Stomach (tissue), 9 donors: ENCODE data around the gene CD80. TPM values are rescaled to one million over a fixed set of nuclear protein-coding genes. Genes with fewer than 3 reads are reported as not detected.

Experiments used
- DNase-seq, 2 donors: peaks; one replicate each; pipeline versions ENCODE4 v3.0.0 to v3.0.0-alpha.2; 2013 to 2019
- H3K27ac ChIP-seq, 5 donors: fragments of 200-600 bp in 4 of 5; sonication (generic) in 4 of 5; one replicate each; pipeline ENCODE4 v1.5.1; 2013 to 2019; ENCODE audit warnings: mild to moderate bottlenecking in 1 of 5, moderate library complexity in 1 of 5
- H3K27me3 ChIP-seq, 3 donors: fragments of 200-600 bp; sonication (generic); one replicate each; pipeline ENCODE4 v1.5.1; 2017 to 2019; ENCODE audit warnings: mixed run types in 1 of 3
- H3K36me3 ChIP-seq, 4 donors: fragments of 200-600 bp; sonication (generic); 1 replicate in 3 of 4; 2 replicates in 1 of 4; pipeline ENCODE4 v1.5.1; 2016 to 2019
- H3K4me1 ChIP-seq, 4 donors: fragments of 200-600 bp; sonication (generic); one replicate each; pipeline ENCODE4 v1.5.1; 2016 to 2019
- H3K4me3 ChIP-seq, 4 donors: fragments of 200-600 bp; sonication (generic) in 3 of 4; one replicate each; pipeline ENCODE4 v1.5.1; 2016 to 2019; ENCODE audit warnings: mild to moderate bottlenecking in 1 of 4
- H3K9me3 ChIP-seq, 4 donors: fragments of 200-600 bp; sonication (generic); one replicate each; pipeline ENCODE4 v1.5.1; 2016 to 2019
- CTCF ChIP-seq, 7 experiments: fragments of 450-650 bp in 4 of 7; fragments of 200-600 bp in 3 of 7; sonication (generic) in 3 of 7; IDR thresholded peaks; one replicate each; pipeline ENCODE4 v1.5.1; 2016 to 2019; ENCODE audit warnings: antibody characterized with exemption in 7 of 7, control low read depth in 2 of 7, mild to moderate bottlenecking in 1 of 7
- EP300 ChIP-seq: sonication (generic); formaldehyde crosslinking; IDR thresholded peaks from one replicate; pipeline ENCODE4 v1.6.1; 2017; ENCODE audit warnings: antibody characterized with exemption
- POLR2A ChIP-seq, 4 donors: fragments of 450-650 bp; IDR thresholded peaks; one replicate each; pipeline ENCODE4 v1.6.1; 2016; ENCODE audit warnings: antibody characterized with exemption in 4 of 4, control low read depth in 2 of 4, mild to moderate bottlenecking in 1 of 4, moderate library complexity in 1 of 4
- POLR2AphosphoS5 ChIP-seq, 3 donors: sonication (generic); formaldehyde crosslinking; IDR thresholded peaks; one replicate each; pipeline ENCODE4 v1.6.1; 2016; ENCODE audit warnings: antibody characterized with exemption in 3 of 3
- WGBS, 5 donors: extraction: QIAGEN DNeasy Blood & Tissue Kit in 3 of 5; methylation state at CpG; one replicate each; pipeline versions ENCODE4 v1.1.5 to v1.1.7; 2013 to 2018; 5-methylcytosine and 5-hydroxymethylcytosine counted together
- intact Hi-C: fragments of 100-400 bp; cut with DNase I; formaldehyde crosslinking; loops from one replicate; pipeline ENCODE4 v1.15.1; 2023; ENCODE audit warnings: low total_unique reads
- polyA plus RNA-seq, 3 donors: library from polyadenylated mRNA; stranded (reverse); fragments of 200-250 nt; gene quantifications; one replicate each; pipeline ENCODE4 v1.2.3, GENCODE V29; 2013
- total RNA-seq, 5 donors: library from RNA; depleted of rRNA; stranded (reverse); fragments of >200 nt; gene quantifications; one replicate each; pipeline versions ENCODE4 v1.1.0 to v1.2.3, GENCODE V29; 2014 to 2016
- donor health status: healthy with polysubstance abuse.
- donor health status: Bipolar disorder and iron deficiency.
- donor health status: healthy.

CD80 gene
- total and polyA plus RNA-seq, 8 donors: 0.14 to 9.9 (median 0.40) TPM; not detected in 2

- no peak for DNase-seq
- 71 to 93% (median 92%) methylated on average over 1 of the region's 1 CpG for WGBS, 5 donors
- H3K27me3 ChIP-seq: no peaks in the 10 kb centered on the region
- no peaks in the 10 kb centered on the region for H3K9me3 ChIP-seq
- H3K4me3 ChIP-seq: no peak overlapping the region
- intact Hi-C loops: no loop called here
- H3K36me3 ChIP-seq: peaks cover 22 to 93% (median 86%) of the 10 kb centered on the region in 4 donors
- TF ChIP-seq EP300 (no peak), POLR2AphosphoS5 (IDR thresholded peaks at IDR 0.05) (no peak)
- no peaks in the 10 kb centered on the region for H3K4me1 ChIP-seq
- H3K27ac ChIP-seq: no peak overlapping the region
These were observed 76.3 kb downstream of the CD80 start for GRCh38 chr3:119483101-119483500.

GRCh38 chr3:119481079-119481478 is 78.3 kb downstream of the CD80 start:
- no peak for TF ChIP-seq POLR2AphosphoS5 (IDR thresholded peaks at IDR 0.05)
- TF ChIP-seq CTCF (IDR thresholded peaks at IDR 0.05): no peak
- no peak for TF ChIP-seq POLR2A (IDR thresholded peaks at IDR 0.05)
- TF ChIP-seq EP300: no peak
- Histone ChIP-seq H3K4me1 (no peaks in the 10 kb centered on the region), H3K36me3 (peaks cover 16 to 90% (median 85%) of the 10 kb centered on the region in 4 donors), H3K27ac (no peak overlapping the region), H3K27me3 (no peaks in the 10 kb centered on the region), H3K9me3 (no peaks in the 10 kb centered on the region), H3K4me3 (no peak overlapping the region)
- WGBS, 5 donors: 86 to 98% (median 96%) methylated on average over 2 of the region's 2 CpGs
- DNase-seq: no peak
- intact Hi-C loops: no loop called here

Other genes with a start within 250 kb of the CD80 start
- 10 to 100 TPM; 22.2 to 59.7 (median 48.4) TPM for gene TMEM39A, start 96.0 kb downstream of the CD80 start, total RNA-seq
- gene TMEM39A, start 96.0 kb downstream of the CD80 start, polyA plus RNA-seq: 1 to 10 TPM; 4.7 to 5.3 (median 4.9) TPM
- 10 to 100 TPM; 15.2 to 42.3 (median 29.0) TPM for gene POGLUT1, start 90.7 kb downstream of the CD80 start, total RNA-seq
- 1 to 10 TPM; 2.3 to 6.3 (median 3.2) TPM for gene POGLUT1, start 90.7 kb downstream of the CD80 start, polyA plus RNA-seq
- 100 to 1,000 TPM in 1 of 5 donors, 10 to 100 TPM in 4; 26.3 to 165 (median 75.8) TPM for gene TIMMDC1, start 61.1 kb downstream of the CD80 start, total RNA-seq
- gene TIMMDC1, start 61.1 kb downstream of the CD80 start, polyA plus RNA-seq: 10 to 100 TPM; 55.5 to 66.6 (median 62.6) TPM
- 10 to 100 TPM in 1 of 5 donors, 1 to 10 TPM in 2, under 1 TPM in 1, not detected in 1; 0.89 to 21.4 (median 2.8) TPM for gene ADPRH, start 19.9 kb upstream of the CD80 start, total RNA-seq
- 1 to 10 TPM; 1.8 to 3.7 (median 2.5) TPM for gene ADPRH, start 19.9 kb upstream of the CD80 start, polyA plus RNA-seq
- gene PLA1A, start 38.3 kb upstream of the CD80 start, total RNA-seq: 10 to 100 TPM in 1 of 5 donors, 1 to 10 TPM in 2, not detected in 2; 3.1 to 16.9 (median 9.3) TPM
- 1 to 10 TPM; 1.1 to 3.5 (median 2.3) TPM for gene PLA1A, start 38.3 kb upstream of the CD80 start, polyA plus RNA-seq
- gene POPDC2, start 101.0 kb upstream of the CD80 start, total RNA-seq: 10 to 100 TPM in 1 of 5 donors, 1 to 10 TPM in 4; 8.5 to 10.7 (median 9.3) TPM
- 1 to 10 TPM; 1.4 to 5.6 (median 2.7) TPM for gene POPDC2, start 101.0 kb upstream of the CD80 start, polyA plus RNA-seq
- gene COX17, start 117.8 kb upstream of the CD80 start, total RNA-seq: 10 to 100 TPM; 28.6 to 65.9 (median 32.5) TPM
- gene COX17, start 117.8 kb upstream of the CD80 start, polyA plus RNA-seq: 100 to 1,000 TPM; 164 to 184 (median 179) TPM
- 10 to 100 TPM in 1 of 5 donors, 1 to 10 TPM in 4; 3.6 to 46.1 (median 3.8) TPM for gene CFAP91, start 143.4 kb upstream of the CD80 start, total RNA-seq
- 1 to 10 TPM; 1.5 to 1.8 (median 1.5) TPM for gene CFAP91, start 143.4 kb upstream of the CD80 start, polyA plus RNA-seq
- 10 to 100 TPM in 2 of 5 donors, not detected in 3; 10.5 to 37.4 TPM for gene NR1I2, start 222.5 kb upstream of the CD80 start, total RNA-seq
- gene NR1I2, start 222.5 kb upstream of the CD80 start, polyA plus RNA-seq: under 1 TPM in 2 of 3 donors, not detected in 1; 0.08 to 0.25 TPM